HG03575 (cell line): ENCODE measurements around the gene ZBTB46.

Experiments used
- ATAC-seq: cut with Tn5 transposase; IDR thresholded peaks from one replicate; pipeline ENCODE4 v1.9.1; 2021; ENCODE audit not compliant: unreplicated experiment, insufficient number of reproducible peaks, low FRiP score; ENCODE audit errors: extremely low read depth

ZBTB46 gene

GRCh38 chr20:63741354-63741675 is 89.7 kb downstream of the ZBTB46 start:
- ATAC-seq = no peak

GRCh38 chr20:63740627-63741353 is 90.3 kb downstream of the ZBTB46 start:
- ATAC-seq = no peak

- ATAC-seq = no peak
Measured at GRCh38 chr20:63740070-63740626, 90.9 kb downstream of the ZBTB46 start.

GRCh38 chr20:63739130-63740069 is 91.7 kb downstream of the ZBTB46 start, which contains the start of gene SLC2A4RG:
SLC2A4RG (plus strand) TSS chr20:63739776; CDS start chr20:63739913, 137 bp downstream.
- ATAC-seq = no peak

- ATAC-seq = no peak
Measured at GRCh38 chr20:63738687-63739129, 92.4 kb downstream of the ZBTB46 start.

GRCh38 chr20:63737945-63738686 is 92.9 kb downstream of the ZBTB46 start:
- no peak for ATAC-seq

GRCh38 chr20:63737695-63737944 is 93.4 kb downstream of the ZBTB46 start:
- ATAC-seq = no peak

- ATAC-seq = no peak
Measured at GRCh38 chr20:63736893-63737694, 94.0 kb downstream of the ZBTB46 start.

GRCh38 chr20:63735859-63736718 is 95.0 kb downstream of the ZBTB46 start, which contains the start of gene LIME1:
LIME1 (plus strand) TSS chr20:63736664; CDS start chr20:63737550, 886 bp downstream.
- ATAC-seq = no peak

GRCh38 chr20:63734946-63735858 is 95.9 kb downstream of the ZBTB46 start:
- ATAC-seq = no peak

GRCh38 chr20:63734111-63734945 is 96.7 kb downstream of the ZBTB46 start:
- ATAC-seq = no peak

GRCh38 chr20:63733579-63734081 is 97.4 kb downstream of the ZBTB46 start:
- no peak for ATAC-seq

- no peak for ATAC-seq
Measured at GRCh38 chr20:63733117-63733516, 97.9 kb downstream of the ZBTB46 start.

- no peak for ATAC-seq
Measured at GRCh38 chr20:63732118-63733095, 98.7 kb downstream of the ZBTB46 start.

GRCh38 chr20:63731410-63731809 is 99.7 kb downstream of the ZBTB46 start:
- no peak for ATAC-seq
